Stimulated activated CD4-positive, alpha-beta T cell treated with anti-CD3 and anti-CD28 coated beads, Interleukin-12 subunit alpha, Interleukin-12 subunit beta, amount 100 ng/mL, for 24 hours (primary cell): Measurements from ENCODE around the gene DLL4.
"Not testable (repeated sequence)": the region's sequence is repeated elsewhere in the genome, so short reads cannot be mapped to it uniquely, and the experiment has no call there.

Source experiments
- DNase-seq, 2 experiments: peaks; one replicate each; pipeline ENCODE4 v3.0.0-alpha.2; 2020; ENCODE audit warnings: low read depth in 2 of 2

DLL4 gene

DNA sequence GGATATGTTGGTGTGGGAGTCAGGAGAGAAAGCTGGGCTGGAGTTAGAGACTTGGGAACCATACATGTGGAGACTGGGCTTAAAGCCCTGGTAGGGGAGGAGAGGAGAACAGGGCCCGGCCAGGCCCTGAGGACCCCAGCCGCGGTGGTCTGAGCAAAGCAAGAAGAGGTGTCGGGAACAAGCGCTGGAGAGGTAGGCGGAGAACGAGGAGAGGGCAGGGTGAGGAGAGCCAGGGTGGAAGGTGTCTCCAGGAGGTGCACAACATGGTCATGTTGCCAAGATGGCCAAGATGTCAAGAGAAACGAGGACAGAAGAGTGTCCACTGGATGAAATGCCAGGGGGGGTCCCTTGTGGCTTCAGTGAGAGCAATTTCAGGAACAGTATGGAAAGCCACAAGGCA, 29.6 kb downstream of the DLL4 start:
- DNase-seq, result no peak

- DNase-seq, result no peak
Measured at GRCh38 chr15:40959331-40960141, 30.4 kb downstream of the DLL4 start.

- no peak for DNase-seq
Measured at GRCh38 chr15:40960151-40960885, 31.2 kb downstream of the DLL4 start.

DNA sequence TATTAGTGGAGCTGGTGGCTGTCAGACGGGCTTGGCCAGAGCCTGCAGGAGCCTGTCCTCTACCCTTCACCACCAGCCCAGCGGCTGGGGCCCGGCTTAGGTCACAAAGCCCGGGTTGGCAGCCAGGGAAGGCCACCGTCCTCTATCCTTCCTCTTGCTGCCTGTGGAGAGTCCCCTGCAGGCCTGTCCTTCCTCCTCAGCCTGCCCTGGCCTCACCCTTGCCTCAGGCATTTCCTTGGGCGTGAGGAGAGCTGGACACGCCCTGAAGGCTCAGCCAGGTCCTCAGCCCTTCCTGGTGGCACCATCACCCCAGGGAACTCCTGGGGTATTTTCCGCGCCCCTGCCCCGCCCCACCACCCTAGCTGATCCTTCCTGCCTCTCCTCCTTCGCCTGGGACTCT, 31.8 kb downstream of the DLL4 start:
- no peak for DNase-seq

- DNase-seq, result not testable (repeated sequence)
Measured at GRCh38 chr15:40961740-40962139, 32.6 kb downstream of the DLL4 start.

GRCh38 chr15:40962317-40962716, 33.2 kb downstream of the DLL4 start:
- not testable (repeated sequence) for DNase-seq

DNA sequence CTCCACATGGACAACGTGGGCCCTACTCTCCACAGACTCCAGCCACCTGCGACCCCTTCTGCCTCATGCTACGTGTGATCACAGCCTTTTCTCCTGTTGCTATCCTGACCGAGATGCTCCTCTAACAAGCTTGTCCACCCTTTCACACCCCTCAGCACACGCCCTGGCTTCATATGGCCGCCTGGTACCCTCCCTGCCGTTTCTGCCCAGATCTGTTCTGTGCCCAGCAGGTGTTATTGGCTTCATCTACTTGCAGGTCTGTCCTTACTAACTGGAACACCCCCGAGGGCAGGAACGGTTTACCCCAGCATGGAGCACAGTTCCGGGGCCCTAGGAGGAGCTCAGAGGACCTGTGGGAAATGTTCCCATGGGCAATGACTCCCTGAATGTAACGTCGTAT, 34.1 kb downstream of the DLL4 start:
- DNase-seq, result no peak

GRCh38 chr15:40964006-40964405, 34.9 kb downstream of the DLL4 start:
- no peak for DNase-seq

- no peak for DNase-seq
Measured at GRCh38 chr15:40964634-40965033, 35.5 kb downstream of the DLL4 start.

- no peak for DNase-seq
Measured at GRCh38 chr15:40968290-40969085, 39.3 kb downstream of the DLL4 start.

GRCh38 chr15:40969363-40969762, 40.2 kb downstream of the DLL4 start:
- DNase-seq, result no peak

- DNase-seq, result no peak
Measured at GRCh38 chr15:40974879-40975278, 45.7 kb downstream of the DLL4 start.

- no peak for DNase-seq
Measured at GRCh38 chr15:40976819-40977218, 47.7 kb downstream of the DLL4 start.

GRCh38 chr15:40978141-40978540, 49.0 kb downstream of the DLL4 start:
- DNase-seq, result no peak

- DNase-seq, result no peak
Measured at GRCh38 chr15:40978562-40978961, 49.4 kb downstream of the DLL4 start.

DNA sequence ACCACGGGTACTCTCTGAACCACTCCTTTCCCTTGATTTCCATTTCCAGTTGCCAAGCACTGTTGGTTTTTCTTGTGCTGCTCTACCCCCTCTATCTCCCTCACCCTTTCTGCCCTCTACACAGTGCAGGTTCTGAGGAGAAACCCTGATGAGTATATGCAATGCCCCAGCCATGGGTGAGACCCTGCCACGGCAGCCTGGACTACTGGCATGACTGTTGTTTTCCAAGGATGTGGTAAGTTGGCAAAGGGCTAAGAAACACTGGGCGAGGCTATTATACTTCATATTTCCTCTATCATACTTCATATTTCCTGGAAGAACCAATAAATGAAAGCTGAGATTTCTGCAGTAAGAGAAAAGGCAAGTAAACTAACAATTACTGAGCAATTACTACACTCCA, 52.0 kb downstream of the DLL4 start:
- no peak for DNase-seq

DNA sequence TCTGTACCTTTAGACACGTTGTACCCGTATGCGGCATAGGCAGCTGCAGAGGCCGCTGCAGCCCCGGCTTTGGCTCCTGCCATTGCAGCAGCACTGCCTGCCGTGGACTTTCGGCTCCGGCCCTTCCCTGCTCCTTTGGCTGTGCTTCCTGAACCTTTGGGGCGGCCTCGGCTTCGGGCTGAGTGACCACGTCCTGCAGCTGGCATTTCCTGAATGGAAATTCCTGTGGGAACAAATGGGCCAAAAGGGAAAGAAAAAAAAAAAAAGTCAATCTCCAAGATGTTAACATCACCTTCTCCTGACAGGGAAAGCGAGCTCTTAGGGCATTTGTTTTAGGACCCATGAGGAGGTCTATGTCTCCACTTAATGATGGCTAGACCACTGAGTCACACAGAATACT, 53.7 kb downstream of the DLL4 start:
- DNase-seq, result no peak

GRCh38 chr15:40984406-40984805, 55.3 kb downstream of the DLL4 start:
- no peak for DNase-seq

GRCh38 chr15:40984964-40985363, 55.8 kb downstream of the DLL4 start:
- DNase-seq, result no peak

DNA sequence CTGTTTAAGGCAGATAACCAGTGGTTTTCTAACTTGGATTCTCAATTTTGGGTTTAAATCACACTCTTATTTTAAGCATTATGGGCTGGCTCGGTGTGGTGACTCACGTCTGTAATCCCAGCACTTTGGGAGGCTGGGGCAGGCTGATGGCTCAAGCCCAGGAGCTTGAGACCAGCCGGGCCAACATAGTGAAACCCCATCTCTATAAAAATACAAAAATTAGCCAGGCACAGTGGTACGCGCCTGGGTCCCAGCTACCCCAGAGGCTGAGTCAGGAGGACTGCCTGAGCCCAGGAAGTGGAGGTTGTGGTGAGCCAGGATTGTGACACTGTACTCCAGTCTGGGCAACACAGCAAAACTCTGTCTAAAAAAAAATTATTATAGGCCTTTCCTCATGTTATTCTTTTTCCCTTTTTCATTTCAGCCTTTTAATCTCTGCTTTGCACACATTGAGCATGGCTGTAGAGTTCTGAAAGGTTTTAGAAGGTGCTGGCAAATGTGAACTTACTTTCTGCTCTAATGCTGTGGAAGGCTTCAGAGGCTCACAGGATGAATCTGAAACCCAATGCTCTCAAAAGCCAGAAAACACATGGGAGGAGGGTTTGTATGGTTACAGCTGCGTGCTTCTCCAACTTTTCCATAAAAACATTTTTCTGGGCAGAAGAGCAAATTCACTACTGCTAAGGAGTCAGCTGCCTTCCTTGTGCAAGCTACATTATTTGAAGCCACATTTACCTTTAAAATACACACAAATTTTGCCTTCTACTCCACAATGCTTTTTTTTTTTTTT, 56.6 kb downstream of the DLL4 start:
- DNase-seq, result no peak

DNA sequence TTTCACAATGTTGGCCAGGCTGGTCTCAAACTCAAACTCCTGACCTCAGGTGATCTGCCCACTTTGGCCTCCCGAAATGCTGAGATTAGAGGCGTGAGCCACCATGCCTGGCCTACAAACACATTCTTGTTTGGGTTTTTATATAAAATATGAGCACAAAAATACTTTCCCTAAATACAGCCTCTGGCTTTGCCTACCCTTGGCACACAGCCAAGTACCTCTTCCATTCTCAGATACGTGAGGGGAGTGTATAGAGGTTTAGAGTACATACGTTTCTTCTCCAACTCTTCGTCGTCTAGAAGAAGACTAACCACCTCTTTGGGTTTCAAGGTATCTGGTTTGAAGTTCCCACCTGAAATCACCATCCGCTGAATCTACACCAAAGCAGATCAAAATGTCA, 57.7 kb downstream of the DLL4 start:
- no peak for DNase-seq

DNA sequence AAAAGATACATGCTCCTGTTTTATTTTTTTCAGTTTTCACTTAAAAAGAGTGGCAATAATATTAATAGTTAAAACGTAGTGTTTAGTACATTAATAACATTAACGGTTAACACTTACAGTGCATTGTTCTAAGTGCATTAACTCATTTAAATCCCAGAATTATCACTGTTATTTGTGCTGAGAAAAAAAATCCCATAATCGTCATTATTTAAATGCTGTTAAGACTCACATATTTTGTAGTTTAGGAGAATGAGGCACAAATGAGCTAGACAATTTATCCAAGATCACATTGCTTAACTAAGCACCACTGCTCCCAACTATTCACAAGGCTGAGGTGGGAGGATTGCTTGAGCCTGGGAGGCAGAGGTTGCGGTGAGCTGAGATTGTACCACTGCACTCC, 59.0 kb downstream of the DLL4 start:
- DNase-seq, result no peak
